WTC11 (cell line): ENCODE measurements around the gene CAV3. TPM values are rescaled to one million over a fixed set of nuclear protein-coding genes. Genes with fewer than 3 reads are reported as not detected.

Experiments
- ATAC-seq: fragments of 200-7000 bp; cut with Tn5 transposase; 2 replicates; pipeline ENCODE4 v1.10.0; 2021; ENCODE audit warnings: mild to moderate bottlenecking, moderate library complexity
- CTCF ChIA-PET: fragments of 300-600 bp; sonication (Branson Sonifier 250); formaldehyde crosslinking; loops from one replicate; lab custom pipeline; 2021; ENCODE audit warnings: antibody characterized with exemption; lab: Charles Lee
- POLR2A ChIA-PET: fragments of 350-600 bp; sonication (Branson Sonifier 250); formaldehyde crosslinking; loops from one replicate; lab custom pipeline; 2021; ENCODE audit warnings: antibody characterized with exemption; lab: Charles Lee
- DNase-seq: peaks from one replicate; pipeline ENCODE4 v3.0.0; 2021; ENCODE audit warnings: low spot score
- H3K27ac Mint-ChIP-seq: 2 replicates; pipeline ENCODE4 v1.8.0; 2021; ENCODE audit warnings: mixed read lengths
- H3K27me3 Mint-ChIP-seq: 2 replicates; pipeline ENCODE4 v1.8.0; 2021; ENCODE audit warnings: low read depth, mild to moderate bottlenecking, moderate library complexity, mixed read lengths
- H3K36me3 Mint-ChIP-seq: 2 replicates; pipeline ENCODE4 v1.8.0; 2021; ENCODE audit warnings: mixed read lengths
- H3K4me1 Mint-ChIP-seq: 2 replicates; pipeline ENCODE4 v1.8.0; 2022; ENCODE audit warnings: mixed read lengths
- H3K4me3 Mint-ChIP-seq: 2 replicates; pipeline ENCODE4 v1.8.0; 2021; ENCODE audit warnings: mild to moderate bottlenecking, moderate library complexity, mixed read lengths
- H3K9me3 Mint-ChIP-seq: 2 replicates; pipeline ENCODE4 v1.8.0; 2021; ENCODE audit warnings: mixed read lengths
- ARID4B ChIP-seq: sonication (generic); formaldehyde crosslinking; IDR thresholded peaks from 2 replicates; pipeline ENCODE4 v1.8.0; 2023; ENCODE audit warnings: missing genetic modification reagents, mild to moderate bottlenecking, borderline replicate concordance
- CTCF ChIP-seq: fragments of 200-600 bp; IDR thresholded peaks from 2 replicates; pipeline ENCODE4 v1.8.0; 2022; ENCODE audit warnings: antibody characterized with exemption
- ELF4 ChIP-seq: sonication (generic); formaldehyde crosslinking; IDR thresholded peaks from 2 replicates; pipeline ENCODE4 v1.8.1; 2022; ENCODE audit warnings: low read depth, mild to moderate bottlenecking, moderate library complexity, missing genetic modification reagents
- FOXK1 ChIP-seq: sonication (generic); formaldehyde crosslinking; IDR thresholded peaks from 2 replicates; pipeline ENCODE4 v1.8.0; 2022; ENCODE audit warnings: mild to moderate bottlenecking, moderate library complexity, missing genetic modification reagents
- GRHL2 ChIP-seq: fragments of 250-450 bp; sonication (Bioruptor Pico); IDR thresholded peaks from 2 replicates; pipeline ENCODE4 v1.8.0; 2022; ENCODE audit warnings: mild to moderate bottlenecking, moderate library complexity; ENCODE audit not compliant: insufficient replicate concordance, severe bottlenecking
- GTF2I ChIP-seq: fragments of 250-450 bp; sonication (Bioruptor Pico); conservative IDR thresholded peaks from 2 replicates; pipeline ENCODE4 v1.4.0; 2021; ENCODE audit warnings: mild to moderate bottlenecking
- NR3C1 ChIP-seq: sonication (generic); formaldehyde crosslinking; conservative IDR thresholded peaks from 2 replicates; pipeline ENCODE4 v1.8.1; 2023; ENCODE audit warnings: low read depth, mild to moderate bottlenecking, missing genetic modification reagents
- PRRX2 ChIP-seq: fragments of 250-450 bp; sonication (Bioruptor Pico); IDR thresholded peaks from 2 replicates; pipeline ENCODE4 v1.8.0; 2021; ENCODE audit warnings: mild to moderate bottlenecking
- STAT6 ChIP-seq: sonication (generic); formaldehyde crosslinking; conservative IDR thresholded peaks from 2 replicates; pipeline ENCODE4 v1.8.1; 2023; ENCODE audit warnings: mild to moderate bottlenecking, low read depth, missing genetic modification reagents, moderate library complexity
- TCF7 ChIP-seq: sonication (generic); formaldehyde crosslinking; IDR thresholded peaks from 2 replicates; pipeline ENCODE4 v1.8.0; 2022; ENCODE audit warnings: mild to moderate bottlenecking, low read depth, missing genetic modification reagents, moderate library complexity
- ZBTB21 ChIP-seq: sonication (generic); formaldehyde crosslinking; IDR thresholded peaks from 2 replicates; pipeline ENCODE4 v1.8.1; 2023; ENCODE audit warnings: mild to moderate bottlenecking, missing genetic modification reagents, borderline replicate concordance
- ZNF138 ChIP-seq: sonication (generic); formaldehyde crosslinking; conservative IDR thresholded peaks from 2 replicates; pipeline ENCODE4 v1.8.1; 2022; ENCODE audit warnings: mild to moderate bottlenecking, moderate library complexity, missing genetic modification reagents
- ZNF317 ChIP-seq: sonication (generic); formaldehyde crosslinking; IDR thresholded peaks from 2 replicates; pipeline ENCODE4 v1.8.1; 2023; ENCODE audit warnings: low read depth, mild to moderate bottlenecking, moderate library complexity, missing genetic modification reagents, borderline replicate concordance
- ZNF423 ChIP-seq: fragments of 250-450 bp; sonication (Bioruptor Pico); IDR thresholded peaks from 2 replicates; pipeline ENCODE4 v2.1.2; 2022; ENCODE audit warnings: mild to moderate bottlenecking, moderate library complexity
- ZNF532 ChIP-seq: fragments of 250-450 bp; sonication (Bioruptor Pico); IDR thresholded peaks from 2 replicates; pipeline ENCODE4 v1.9.0; 2021; ENCODE audit warnings: mild to moderate bottlenecking, borderline replicate concordance
- ZNF671 ChIP-seq: fragments of 250-450 bp; sonication (Bioruptor Pico); IDR thresholded peaks from 2 replicates; pipeline ENCODE4 v1.8.0; 2021; ENCODE audit warnings: mild to moderate bottlenecking
- total RNA-seq: library from RNA; stranded (reverse); gene quantifications from 3 replicates; pipeline ENCODE4 v1.2.3, GENCODE V29; 2021

Gene CAV3
- total RNA-seq, 1 experiment from 2014 or later: not detected

GRCh38 chr3:8755564-8756237 lies 22.1 kb downstream of the CAV3 start:
- peak; percentile 79; the same call in 1 of the 2 replicates for TF ChIP-seq GTF2I
- TF ChIP-seq STAT6 (CRISPR knock-in tag): no peak
- no peak for TF ChIP-seq FOXK1 (CRISPR knock-in tag)
- no peak for TF ChIP-seq ZNF532
- TF ChIP-seq NR3C1 (CRISPR knock-in tag): no peak
- no peak for TF ChIP-seq ZNF423 (CRISPR knock-in tag)
- no peak for TF ChIP-seq TCF7
- no peak for TF ChIP-seq PRRX2 (CRISPR knock-in tag)
- no peak for TF ChIP-seq GRHL2 (CRISPR knock-in tag)
- TF ChIP-seq ZNF138 (CRISPR knock-in tag): no peak
- TF ChIP-seq ARID4B: no peak
- no peak for TF ChIP-seq ELF4 (CRISPR knock-in tag)
- TF ChIP-seq ZNF671: no peak
- peak; percentile 14; the same call in 1 of the 2 replicates for TF ChIP-seq CTCF
- no peak for TF ChIP-seq ZNF317
- no peak for TF ChIP-seq ZBTB21 (CRISPR knock-in tag)
- Mint-ChIP-seq H3K27ac (no peak overlapping the region), H3K4me1 (no peaks in the 10 kb centered on the region; the same call in 1 of the 2 replicates), H3K9me3 (no peaks in the 10 kb centered on the region), H3K27me3 (no peaks in the 10 kb centered on the region; the same call in 1 of the 2 replicates), H3K36me3 (no peaks in the 10 kb centered on the region), H3K4me3 (no peak overlapping the region)
- ATAC-seq (peak; percentile 63), DNase-seq (no peak)
- CTCF ChIA-PET: interaction anchor here (0.7 to 5.7 kb wide), 12 partner anchors 9 to 54 kb away, joined by 3 to 52 read pairs (median 4); partner anchors contain the start of gene OXTR
- POLR2A ChIA-PET: no interaction called here
